H9 (cell line): Measurements from ENCODE around the gene AIF1. TPM values are rescaled to one million over a fixed set of nuclear protein-coding genes. Genes with fewer than 3 reads are reported as not detected.

Source experiments
- DNase-seq: peaks from one replicate; pipeline ENCODE4 v3.0.0-alpha.2; 2017
- H2AFZ ChIP-seq: one replicate; pipeline ENCODE4 v1.6.1; 2013; ENCODE audit warnings: mild to moderate bottlenecking, low read length, control low read depth, moderate library complexity
- H2AK5ac ChIP-seq: 2 replicates; pipeline ENCODE4 v1.6.1; 2013; ENCODE audit warnings: low read length, control low read depth, mixed read lengths; ENCODE audit not compliant: insufficient read length
- H2BK120ac ChIP-seq: one replicate; pipeline ENCODE4 v1.6.1; 2013; ENCODE audit warnings: low read depth, mild to moderate bottlenecking, low read length, control low read depth, inconsistent platforms; ENCODE audit not compliant: poor library complexity, severe bottlenecking
- H2BK12ac ChIP-seq: 2 replicates; pipeline ENCODE4 v1.6.1; 2013; ENCODE audit warnings: low read length, control low read depth, mixed read lengths, low read depth; ENCODE audit not compliant: insufficient read length
- H2BK15ac ChIP-seq: 2 replicates; pipeline ENCODE4 v1.6.1; 2013; ENCODE audit warnings: low read depth, low read length, control low read depth
- H2BK20ac ChIP-seq: one replicate; pipeline ENCODE4 v1.6.1; 2013; ENCODE audit warnings: low read depth, mild to moderate bottlenecking, low read length, control low read depth, inconsistent platforms; ENCODE audit not compliant: poor library complexity, severe bottlenecking
- H2BK5ac ChIP-seq: 2 replicates; pipeline ENCODE4 v1.6.1; 2013; ENCODE audit warnings: low read length, control low read depth, mixed read lengths; ENCODE audit not compliant: insufficient read length
- H3K14ac ChIP-seq: 2 replicates; pipeline ENCODE4 v1.6.1; 2013; ENCODE audit warnings: low read length, control low read depth; ENCODE audit not compliant: insufficient read depth
- H3K18ac ChIP-seq: 2 replicates; pipeline ENCODE4 v1.6.1; 2013; ENCODE audit warnings: low read depth, mild to moderate bottlenecking, mixed read lengths, low read length, control low read depth; ENCODE audit not compliant: insufficient read length
- H3K23ac ChIP-seq: 2 replicates; pipeline ENCODE4 v1.6.1; 2013; ENCODE audit warnings: low read length, control low read depth, mixed read lengths, low read depth; ENCODE audit not compliant: insufficient read length
- H3K23me2 ChIP-seq: 2 replicates; pipeline ENCODE4 v1.6.1; 2013; ENCODE audit warnings: low read depth, mild to moderate bottlenecking, mixed read lengths, low read length, control low read depth; ENCODE audit not compliant: insufficient read length, poor library complexity, severe bottlenecking
- H3K27ac ChIP-seq: 2 replicates; pipeline ENCODE4 v1.5.1; 2013; ENCODE audit warnings: low read length, control low read depth, mixed read lengths, low read depth; ENCODE audit not compliant: insufficient read length
- H3K27me3 ChIP-seq: 2 replicates; pipeline ENCODE4 v1.6.1; 2013; ENCODE audit warnings: low read length, control low read depth, inconsistent platforms; ENCODE audit not compliant: insufficient read depth
- H3K4ac ChIP-seq: 2 replicates; pipeline ENCODE4 v1.6.1; 2013; ENCODE audit warnings: low read depth, mild to moderate bottlenecking, control low read depth, inconsistent platforms, low read length, moderate library complexity
- H3K4me1 ChIP-seq: 2 replicates; pipeline ENCODE4 v1.6.1; 2013; ENCODE audit warnings: low read length, control low read depth, inconsistent platforms; ENCODE audit not compliant: insufficient read depth
- H3K4me2 ChIP-seq: 2 replicates; pipeline ENCODE4 v1.6.1; 2013; ENCODE audit warnings: low read length, control low read depth, mixed read lengths; ENCODE audit not compliant: insufficient read length, insufficient read depth
- H3K56ac ChIP-seq: 2 replicates; pipeline ENCODE4 v1.6.1; 2013; ENCODE audit warnings: low read depth, mild to moderate bottlenecking, mixed read lengths, low read length, control low read depth; ENCODE audit not compliant: insufficient read length
- H3K79me1 ChIP-seq: 2 replicates; pipeline ENCODE4 v1.6.1; 2013; ENCODE audit warnings: low read depth, mild to moderate bottlenecking, moderate library complexity, low read length, control low read depth, inconsistent platforms; ENCODE audit not compliant: insufficient read depth, poor library complexity, severe bottlenecking
- H3K79me2 ChIP-seq: 2 replicates; pipeline ENCODE4 v1.6.1; 2013; ENCODE audit warnings: low read length, control low read depth, inconsistent platforms; ENCODE audit not compliant: insufficient read depth
- H3K9ac ChIP-seq: 2 replicates; pipeline ENCODE4 v1.6.1; 2013; ENCODE audit warnings: low read length, control low read depth, mixed read lengths; ENCODE audit not compliant: insufficient read length; ENCODE audit errors: extremely low read depth
- H3K9me3 ChIP-seq: one replicate; pipeline ENCODE4 v1.6.1; 2013; ENCODE audit warnings: low read depth, low read length, inconsistent platforms; ENCODE audit not compliant: control insufficient read depth
- H3T11ph ChIP-seq: one replicate; pipeline ENCODE4 v1.6.1; 2013; ENCODE audit warnings: mild to moderate bottlenecking, low read length, control low read depth, inconsistent platforms
- H4K20me1 ChIP-seq: one replicate; pipeline ENCODE4 v1.6.1; 2013; ENCODE audit not compliant: control insufficient read depth, insufficient read length, insufficient read depth
- H4K5ac ChIP-seq: 2 replicates; pipeline ENCODE4 v1.6.1; 2013; ENCODE audit warnings: low read depth, mild to moderate bottlenecking, mixed read lengths, low read length, control low read depth; ENCODE audit not compliant: insufficient read length
- H4K8ac ChIP-seq: replicated peaks from 2 replicates; pipeline ENCODE4 v1.6.1; 2013; ENCODE audit warnings: low read length, control low read depth, mixed read lengths, low read depth; ENCODE audit not compliant: insufficient read length
- H4K91ac ChIP-seq: 2 replicates; pipeline ENCODE4 v1.6.1; 2013; ENCODE audit warnings: low read depth, mild to moderate bottlenecking, moderate library complexity, mixed read lengths, low read length, control low read depth; ENCODE audit not compliant: insufficient read length
- H3K27ac Mint-ChIP-seq, 3 experiments: 2 replicates in 2 of 3; 3 replicates in 1 of 3; pipeline ENCODE4 v1.8.0; 2020 to 2021; ENCODE audit warnings: mixed read lengths in 3 of 3, mild to moderate bottlenecking in 1 of 3, moderate library complexity in 1 of 3
- H3K27me3 Mint-ChIP-seq: 2 replicates; pipeline ENCODE4 v1.8.0; 2021; ENCODE audit warnings: low read depth, mild to moderate bottlenecking, moderate library complexity, mixed read lengths
- H3K36me3 Mint-ChIP-seq, 3 experiments: 2 replicates in 2 of 3; 3 replicates in 1 of 3; pipeline ENCODE4 v1.8.0; 2020 to 2021; ENCODE audit warnings: low read depth in 3 of 3, mixed read lengths in 3 of 3; ENCODE audit not compliant: insufficient read depth in 1 of 3
- H3K4me1 Mint-ChIP-seq, 2 experiments: 2 replicates each; pipeline ENCODE4 v1.8.0; 2020; ENCODE audit warnings: mixed read lengths in 2 of 2
- H3K4me3 Mint-ChIP-seq, 2 experiments: 2 replicates in 1 of 2; 3 replicates in 1 of 2; pipeline ENCODE4 v1.8.0; 2020 to 2021; ENCODE audit warnings: mild to moderate bottlenecking in 2 of 2, mixed read lengths in 2 of 2, moderate library complexity in 1 of 2
- H3K9me3 Mint-ChIP-seq, 2 experiments: 2 replicates in 1 of 2; 3 replicates in 1 of 2; pipeline ENCODE4 v1.8.0; 2020; ENCODE audit warnings: mild to moderate bottlenecking in 2 of 2, mixed read lengths in 2 of 2, moderate library complexity in 1 of 2
- CTCF ChIP-seq: fragments of 200-600 bp; sonication (generic); conservative IDR thresholded peaks from 3 replicates; pipeline ENCODE4 v1.8.0; 2021; ENCODE audit warnings: antibody characterized with exemption, mild to moderate bottlenecking
- WGBS: extraction: QIAGEN DNeasy Blood & Tissue Kit; methylation state at CpG from one replicate; pipeline ENCODE4 v1.1.7; 2013; ENCODE audit warnings: missing lambda C conversion rate, low lambda C conversion rate, mixed read lengths; ENCODE audit not compliant: insufficient read length; ENCODE audit errors: extremely low coverage; 5-methylcytosine and 5-hydroxymethylcytosine counted together
- total RNA-seq: library from RNA; stranded (reverse); gene quantifications from 2 replicates; pipeline ENCODE4 v1.2.1, GENCODE V29; 2021

The AIF1 gene
- total RNA-seq, 1 experiment from 2014 or later: 4.2 TPM

GRCh38 chr6:31597006-31597405 lies 18.0 kb upstream of the AIF1 start:
- Histone ChIP-seq H2BK20ac (no peak overlapping the region), H3K9me3 (no peaks in the 10 kb centered on the region), H3K4ac (no peak overlapping the region), H4K5ac (no peak overlapping the region), H2BK15ac (no peak overlapping the region), H3K79me2 (no peaks in the 10 kb centered on the region), H3K23me2 (no peaks in the 10 kb centered on the region), H4K8ac (no peak overlapping the region), H3K4me1 (no peaks in the 10 kb centered on the region; the same call in 1 of the 2 replicates), H2AK5ac (no peak overlapping the region), H3K27me3 (no peaks in the 10 kb centered on the region), H3K79me1 (no peaks in the 10 kb centered on the region), H2AFZ (no peak overlapping the region), H2BK120ac (no peak overlapping the region), H3K23ac (no peak overlapping the region), H2BK12ac (no peak overlapping the region), H3K27ac (no peak overlapping the region), H3K4me2 (no peak overlapping the region), H3T11ph (no peak overlapping the region), H3K18ac (no peak overlapping the region), H3K14ac (no peak overlapping the region), H3K56ac (no peak overlapping the region), H4K91ac (no peak overlapping the region), H3K9ac (no peak overlapping the region), H4K20me1 (no peaks in the 10 kb centered on the region), H2BK5ac (no peak overlapping the region)
- Mint-ChIP-seq H3K27ac (no peak overlapping the region), H3K36me3 (no peaks in the 10 kb centered on the region), H3K4me3 (no peak overlapping the region), H3K9me3 (no peaks in the 10 kb centered on the region; a peak in 1 of 5 replicates), H3K27me3 (no peaks in the 10 kb centered on the region; the same call in 1 of the 2 replicates), H3K4me1 (peaks cover 11 to 18% of the 10 kb centered on the region in 2 experiments)
- no CpG with 5 or more reads among the region's 2 CpGs for WGBS
- TF ChIP-seq CTCF: peak; percentile 64
- no peak for DNase-seq
